GM12892 (cell line): ENCODE measurements around the gene TEX35.

Experiments used
- POLR2A ChIP-seq: IDR thresholded peaks from 2 replicates; pipeline ENCODE4 v1.6.1; 2011; ENCODE audit warnings: low read depth, low read length, control low read depth
- POLR2AphosphoS5 ChIP-seq: IDR thresholded peaks from 2 replicates; pipeline ENCODE4 v1.6.1; 2011; ENCODE audit warnings: low read depth, low read length, control low read depth

GRCh38 chr1:178536844-178537371 lies 24.0 kb downstream of the TEX35 start:
- no peak for TF ChIP-seq POLR2A
- no peak for TF ChIP-seq POLR2AphosphoS5
